NCI-H345 treated with DMSO at 0.1 percent for 48 hours (cell line): Measurements from ENCODE around the gene TP53BP1.

Experiments
- DNase-seq: peaks from one replicate; lab custom pipeline; 2025; ENCODE audit not compliant: unreplicated experiment; lab: John Stamatoyannopoulos, UW

The TP53BP1 gene

DNA sequence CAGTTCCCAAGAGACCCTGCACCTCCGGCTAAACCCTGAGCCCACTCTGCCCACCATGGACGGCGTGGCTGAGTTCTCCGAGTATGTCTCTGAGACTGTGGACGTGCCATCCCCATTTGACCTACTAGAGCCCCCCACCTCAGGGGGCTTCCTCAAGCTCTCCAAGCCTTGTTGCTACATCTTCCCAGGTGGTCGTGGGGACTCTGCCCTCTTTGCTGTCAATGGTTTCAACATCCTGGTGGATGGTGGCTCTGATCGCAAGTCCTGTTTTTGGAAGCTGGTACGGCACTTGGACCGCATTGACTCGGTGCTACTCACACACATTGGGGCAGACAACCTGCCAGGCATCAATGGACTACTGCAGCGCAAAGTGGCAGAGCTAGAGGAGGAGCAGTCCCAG is 28.5 kb upstream of the TP53BP1 start:
- no peak for DNase-seq

DNA sequence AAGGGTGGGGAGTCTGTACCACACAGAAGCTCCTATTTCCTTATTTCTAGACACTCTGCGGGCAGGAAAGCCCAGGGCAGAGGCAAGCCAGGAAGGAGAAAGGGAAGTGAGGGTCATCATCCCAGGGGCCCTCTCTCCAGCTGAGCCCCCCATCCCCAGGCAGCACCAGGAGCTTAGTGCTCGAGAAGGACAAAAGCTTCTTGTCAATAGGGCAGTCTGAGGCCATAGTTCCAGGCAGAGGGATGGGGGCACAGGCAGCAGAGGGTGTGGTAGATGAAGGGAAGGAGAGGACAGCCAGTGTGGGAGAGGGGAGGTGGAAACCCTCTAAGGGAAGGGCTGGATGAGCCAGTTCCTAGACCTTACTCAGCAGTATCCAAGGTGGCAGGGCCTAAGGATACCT is 27.2 kb upstream of the TP53BP1 start:
- DNase-seq, result no peak

DNA sequence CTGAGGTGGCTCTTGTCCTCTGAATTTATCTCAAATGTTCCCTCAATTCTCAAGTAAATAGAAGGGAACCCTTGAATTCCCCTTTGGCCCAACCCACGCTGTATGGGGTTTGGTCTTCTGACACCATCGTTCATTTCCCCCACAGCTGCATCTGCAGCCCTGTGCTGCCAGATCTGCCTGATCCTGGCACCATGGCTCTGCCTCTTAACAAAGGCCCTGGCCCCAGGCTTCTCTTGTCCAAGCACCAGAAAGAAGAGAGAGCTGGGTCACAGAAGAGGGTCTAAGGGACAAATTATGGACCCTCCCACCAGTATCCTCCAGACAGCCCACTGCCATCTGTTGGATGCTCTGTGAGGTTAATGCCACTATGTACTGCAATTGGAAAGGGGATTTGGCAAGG is 26.2 kb upstream of the TP53BP1 start:
- no peak for DNase-seq

DNA sequence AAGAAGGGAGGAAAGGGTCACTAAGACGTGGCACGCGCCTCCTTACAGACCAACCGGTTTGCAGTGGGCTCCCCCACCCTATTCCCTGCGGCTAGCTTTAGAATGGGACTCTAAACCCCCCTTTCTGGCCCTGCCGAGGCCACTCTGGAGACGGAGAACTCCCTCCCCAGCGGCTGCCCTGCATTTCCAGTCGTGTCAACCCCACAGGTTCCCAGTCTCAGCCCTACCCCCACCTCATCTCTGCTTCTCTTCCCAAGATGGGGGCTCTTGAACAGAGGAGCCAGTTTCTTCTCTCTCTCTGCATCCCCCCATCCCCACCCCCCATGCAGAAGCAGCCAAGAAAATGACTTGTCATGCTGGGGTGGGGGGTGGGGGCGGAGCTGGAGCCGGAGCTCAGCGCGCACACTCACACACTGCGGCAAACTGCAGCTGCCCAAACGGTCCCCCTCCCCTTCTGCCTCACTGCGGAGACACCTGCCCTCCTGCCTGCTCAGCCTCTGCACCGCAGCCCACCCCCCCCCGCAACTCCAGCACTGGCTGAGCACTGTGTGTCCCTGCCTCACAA is 25.3 kb upstream of the TP53BP1 start:
- DNase-seq, result peak; percentile 34

DNA sequence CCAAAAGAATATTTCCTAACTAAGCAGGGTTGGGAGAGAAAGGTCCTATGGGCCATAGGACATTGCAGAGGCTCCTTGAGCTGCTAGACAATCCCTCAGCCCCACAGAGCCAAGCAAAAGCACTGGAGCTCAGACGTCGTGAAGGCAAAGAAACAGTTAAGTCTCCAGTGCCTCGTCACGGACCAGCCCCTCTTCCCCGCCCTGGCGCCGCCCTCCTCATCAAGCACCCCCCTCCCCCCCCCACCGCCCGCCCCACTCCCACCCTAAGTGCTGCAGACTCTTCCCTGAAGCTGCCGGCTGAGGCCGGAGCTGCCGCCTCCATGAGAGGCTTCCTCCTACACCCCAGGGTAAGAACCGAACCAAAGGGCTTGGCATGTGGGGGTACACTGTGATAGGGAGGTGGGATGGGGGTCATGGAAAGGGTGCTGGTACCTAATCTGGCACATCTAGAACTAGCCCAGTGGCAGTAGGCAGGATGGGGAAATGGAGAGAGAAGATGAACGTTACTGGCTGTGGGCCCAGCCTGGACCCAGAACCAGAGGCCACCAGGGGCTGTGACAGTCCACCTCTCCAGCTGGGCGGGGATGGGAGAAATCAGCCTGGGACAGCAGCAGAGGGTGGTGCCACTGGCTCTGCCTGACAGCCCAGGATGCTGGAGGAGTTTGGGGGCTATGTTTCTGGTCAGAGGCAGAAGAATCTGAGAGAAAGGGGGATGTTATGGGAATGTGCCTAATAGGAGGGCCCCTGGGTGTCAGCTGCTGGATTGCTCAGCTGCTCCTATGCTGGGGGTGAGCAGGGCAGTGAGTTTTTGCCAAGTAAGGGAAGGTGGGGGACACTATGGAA is 24.6 kb upstream of the TP53BP1 start, which contains the start of gene MAP1A:
Gene MAP1A, plus strand, starts transcription at position 255 of the 843 bp plus-strand sequence. CDS start 3,866 bp downstream, outside the sequence.
- DNase-seq, result no peak

DNA sequence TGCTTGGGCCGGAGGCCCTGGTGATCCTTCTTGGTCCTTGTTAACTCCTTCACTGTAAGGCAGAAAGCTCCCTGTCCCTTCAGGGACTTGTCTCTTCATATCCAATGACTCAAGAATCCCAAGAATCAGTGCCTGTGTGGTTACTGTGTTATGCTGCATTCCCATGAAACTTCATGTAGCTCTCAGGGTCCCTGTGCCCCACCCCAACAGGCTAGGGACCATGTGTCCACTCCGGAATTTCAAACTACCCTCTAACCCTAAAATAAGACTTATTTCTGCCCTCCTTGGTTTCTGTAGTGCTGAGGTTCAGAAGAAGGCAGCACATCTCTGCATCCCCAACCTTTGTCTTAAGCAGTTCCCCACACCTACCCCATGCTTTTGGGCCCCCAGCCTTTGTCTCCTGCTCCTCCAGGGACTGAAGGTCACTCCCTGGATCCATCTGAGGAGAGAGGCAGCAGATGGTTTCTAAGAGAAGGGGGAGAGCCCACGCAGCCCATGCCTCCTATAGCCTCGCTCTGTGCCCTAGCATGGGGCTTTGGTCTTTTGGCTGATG is 23.9 kb upstream of the TP53BP1 start:
- no peak for DNase-seq

DNA sequence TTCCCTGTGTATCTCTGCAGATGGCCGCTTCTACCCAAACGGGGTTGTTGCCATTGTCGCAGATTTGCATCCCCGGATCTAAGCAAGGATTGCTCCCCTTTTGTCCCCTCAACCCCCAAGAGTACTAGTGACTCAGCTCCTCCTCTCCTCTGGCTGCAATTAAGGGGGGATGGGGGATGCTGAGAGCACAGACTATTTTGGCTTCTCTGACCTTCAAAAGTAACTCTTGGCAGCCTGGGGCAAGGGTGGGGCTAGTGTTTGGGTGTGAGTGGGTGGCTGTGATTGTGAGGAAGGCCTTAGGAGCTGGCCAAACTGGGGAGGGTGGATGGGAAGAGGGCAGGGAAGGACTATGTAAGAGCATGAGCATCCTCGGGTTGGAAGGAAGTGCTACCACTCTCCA is 23.2 kb upstream of the TP53BP1 start:
- DNase-seq, result no peak

DNA sequence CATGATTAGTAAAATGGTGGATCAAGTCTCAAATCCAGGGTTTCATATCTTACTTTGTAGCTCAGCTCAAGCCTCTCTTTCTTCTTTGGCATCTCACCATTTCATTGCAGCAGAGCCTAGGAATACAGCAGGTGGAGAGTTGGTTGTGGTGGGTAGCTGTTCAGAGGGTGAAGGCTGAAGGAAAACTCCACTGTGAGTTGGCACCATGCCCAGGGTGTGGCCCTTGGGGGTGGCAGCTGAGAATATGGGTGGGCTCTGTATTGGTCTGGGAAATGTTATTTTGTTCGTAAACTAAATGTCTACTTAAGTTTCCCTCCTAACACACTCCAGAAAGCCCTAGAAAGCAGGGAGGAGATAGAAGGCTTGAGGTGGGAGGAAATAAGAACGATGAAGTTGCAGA is 22.8 kb upstream of the TP53BP1 start:
- no peak for DNase-seq

DNA sequence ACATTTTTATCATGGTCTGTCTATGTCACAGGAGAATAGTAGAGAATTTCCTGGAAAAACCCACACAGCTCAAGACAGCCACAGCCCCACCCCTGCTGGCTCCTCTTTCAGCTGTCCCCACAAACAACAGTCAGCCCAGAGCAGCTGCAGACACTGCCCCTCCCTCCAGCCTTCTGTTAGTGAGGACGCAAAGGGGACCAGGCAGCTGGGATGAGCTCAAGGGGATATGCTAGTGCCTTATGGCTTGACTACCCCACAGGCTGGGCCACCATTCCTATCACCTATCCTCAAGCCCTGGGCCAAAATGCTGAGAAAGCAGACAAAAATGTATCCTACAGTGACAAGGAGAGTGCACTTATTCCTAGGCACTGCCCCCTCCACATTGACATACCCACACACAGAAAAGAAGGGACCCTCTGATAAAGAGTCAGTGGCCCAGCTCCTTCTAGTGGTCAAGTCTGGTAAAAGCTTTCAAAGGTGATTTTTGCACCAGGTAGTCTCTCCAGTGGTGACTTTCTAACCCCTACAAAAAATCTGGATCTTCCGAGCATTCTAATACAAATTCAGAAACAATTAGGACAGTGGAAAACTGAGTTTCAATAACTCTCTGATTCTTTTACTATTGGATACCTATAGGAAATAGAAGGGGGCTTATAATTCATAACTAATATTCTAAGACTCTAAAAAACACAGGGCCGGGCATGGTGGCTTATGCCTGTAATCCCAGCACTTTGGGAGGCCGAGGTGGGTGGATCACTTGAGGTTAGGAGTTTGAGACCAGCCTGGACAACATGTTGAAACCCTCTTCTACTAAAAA is 21.5 kb upstream of the TP53BP1 start:
- DNase-seq, result no peak

DNA sequence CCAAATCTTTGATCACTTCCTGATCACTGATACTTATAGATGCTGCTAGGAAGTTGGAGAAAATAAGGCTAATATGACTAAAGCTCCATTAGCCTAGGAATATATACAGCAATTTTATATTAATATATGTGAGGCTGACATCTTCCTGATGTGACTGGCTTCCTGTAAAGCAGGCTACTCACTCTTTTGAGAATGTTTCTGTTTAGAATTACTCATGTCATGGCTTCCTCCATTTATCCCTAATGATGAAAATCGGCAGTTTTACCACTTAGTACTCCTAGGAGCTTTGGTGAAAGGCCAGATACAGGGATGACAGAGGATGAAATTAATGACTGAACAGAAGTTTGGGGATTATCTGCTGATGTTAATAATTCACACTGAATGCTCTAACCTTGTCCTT is 20.6 kb upstream of the TP53BP1 start:
- DNase-seq, result no peak

DNA sequence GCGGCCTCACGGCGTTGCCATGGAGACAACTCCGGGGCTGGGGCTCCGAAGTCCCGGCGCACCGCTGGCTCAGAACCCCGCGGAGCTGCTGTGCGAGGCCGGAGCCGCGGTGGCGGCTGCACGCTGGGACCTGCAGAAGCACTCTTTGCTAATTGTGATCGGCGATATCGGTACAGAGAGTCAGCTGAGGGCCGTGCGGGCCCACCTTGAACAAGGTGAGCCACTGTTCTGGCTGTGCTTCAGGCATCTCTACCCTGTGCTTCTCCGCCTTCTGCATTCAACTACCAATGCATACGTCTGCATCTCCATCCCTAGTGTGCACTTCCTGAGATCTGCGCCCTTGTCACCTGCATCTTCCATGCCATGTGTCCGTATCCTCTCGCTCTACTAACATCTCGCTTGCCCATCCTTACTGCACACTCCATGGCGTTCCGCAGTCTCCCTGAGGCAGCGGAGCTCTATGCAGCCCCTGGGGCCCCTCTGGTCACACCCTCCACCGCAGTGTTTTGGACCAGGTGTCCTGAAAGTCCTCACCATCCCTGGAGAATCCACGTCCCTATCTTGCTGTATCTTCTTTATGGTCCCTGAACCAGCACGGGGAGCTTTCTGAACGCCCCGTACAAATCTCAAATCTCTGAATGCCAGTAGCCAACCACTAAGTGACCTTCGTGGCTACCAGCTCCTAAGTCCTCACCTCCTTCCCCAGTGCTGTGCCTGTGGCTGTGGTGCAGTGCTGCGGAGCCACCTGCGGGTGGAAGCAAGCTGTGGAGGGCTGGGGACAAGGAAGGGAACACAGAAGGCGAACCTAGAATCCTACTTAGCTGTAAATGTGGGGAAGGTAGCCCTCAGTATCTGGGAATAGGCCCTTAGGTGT is 18.3 kb upstream of the TP53BP1 start:
- no peak for DNase-seq

DNA sequence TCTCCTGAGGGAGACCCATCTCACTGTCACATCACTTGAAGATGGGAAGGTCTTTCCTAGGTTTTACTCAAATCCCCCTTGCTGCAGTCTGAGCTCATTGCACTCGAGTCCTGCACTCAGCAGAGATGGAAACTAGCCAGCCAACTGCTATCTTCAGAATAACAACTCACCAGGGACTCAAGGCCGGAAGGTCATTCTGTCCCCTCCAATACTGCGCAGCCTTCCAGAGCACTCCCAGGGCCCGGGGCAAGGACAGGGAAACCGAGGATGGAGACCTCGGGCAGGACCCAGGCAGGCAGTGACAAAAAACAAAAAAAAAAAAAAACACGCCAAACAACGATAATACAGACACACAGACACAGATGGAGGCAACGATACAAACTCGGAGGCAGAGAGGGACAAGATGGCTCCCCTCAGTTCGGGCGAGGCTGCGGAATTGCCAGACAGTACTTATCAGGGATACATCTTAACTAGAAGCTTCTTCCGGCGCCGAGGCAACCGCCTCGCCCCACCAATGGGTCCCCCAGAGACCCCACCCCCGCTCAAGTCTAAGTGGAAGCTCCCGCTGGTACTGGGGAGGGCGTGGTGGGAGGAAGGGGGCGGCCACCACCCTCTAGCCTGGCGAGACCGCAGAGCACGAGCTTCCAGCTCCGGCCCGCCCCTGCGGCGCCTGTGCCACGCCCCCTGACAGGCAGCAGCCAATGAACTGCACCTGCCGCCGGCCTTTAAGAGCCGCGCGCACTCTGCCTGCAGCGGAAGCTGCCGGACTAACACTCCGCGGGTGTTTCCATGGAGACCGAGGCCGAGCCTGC is 17.4 kb upstream of the TP53BP1 start:
- DNase-seq, result peak; percentile 92

DNA sequence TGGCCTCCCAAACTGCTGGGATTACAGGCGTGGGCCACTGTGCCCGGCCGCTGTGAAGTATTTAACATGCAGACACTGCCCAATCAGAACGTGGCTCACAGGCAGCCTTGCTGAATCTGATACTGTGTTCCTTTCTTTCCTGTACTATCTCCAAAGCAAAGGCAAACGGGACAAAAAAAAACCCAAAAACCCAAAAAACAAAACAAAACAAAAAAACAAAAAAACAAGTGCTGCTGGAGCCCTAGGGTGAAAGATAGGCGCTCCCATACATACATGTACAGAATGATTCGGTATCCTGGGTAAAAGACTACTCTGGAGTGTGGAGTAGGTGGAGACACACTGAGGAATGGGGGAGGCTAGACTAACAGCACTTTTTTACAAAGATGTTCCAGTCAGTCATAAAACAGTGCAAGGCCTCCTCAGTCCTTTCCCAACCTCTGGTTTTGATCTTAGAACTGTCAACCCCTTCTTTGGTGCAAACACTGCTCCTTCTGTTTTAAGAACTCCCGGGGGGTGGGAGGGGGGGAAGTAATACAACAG is 16.8 kb upstream of the TP53BP1 start:
- DNase-seq, result no peak

DNA sequence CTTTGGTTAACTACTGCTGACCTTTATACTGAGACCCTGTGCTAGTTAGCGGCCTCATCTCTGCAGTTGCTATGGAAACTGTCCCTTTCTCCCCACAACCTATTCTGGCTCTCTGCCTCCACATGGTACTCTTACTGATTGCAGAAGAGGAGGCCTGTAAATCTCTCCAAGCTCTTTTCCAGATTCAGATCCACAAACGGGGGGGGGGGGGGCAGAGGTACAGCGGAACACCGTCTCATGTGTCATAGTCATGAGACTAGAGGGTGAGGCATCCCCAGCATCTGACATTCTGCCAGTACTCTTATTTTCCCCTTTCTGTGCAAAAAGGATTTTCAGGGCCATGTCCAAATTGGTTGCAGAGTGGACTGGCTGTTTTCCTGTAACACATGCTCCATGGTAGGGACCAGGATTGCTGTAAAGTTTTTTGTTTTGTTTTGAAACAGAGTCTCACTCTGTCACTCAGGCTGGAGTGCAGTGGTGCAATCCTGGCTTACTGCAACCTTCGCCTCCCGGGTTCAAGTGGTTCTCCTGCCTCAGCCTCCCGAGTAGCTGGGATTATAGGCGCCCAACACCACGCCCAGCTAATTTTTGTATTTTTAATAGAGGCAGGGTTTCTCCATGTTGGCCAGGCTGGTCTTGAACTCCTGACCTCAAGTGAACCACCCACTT is 16.2 kb upstream of the TP53BP1 start:
- DNase-seq, result no peak

DNA sequence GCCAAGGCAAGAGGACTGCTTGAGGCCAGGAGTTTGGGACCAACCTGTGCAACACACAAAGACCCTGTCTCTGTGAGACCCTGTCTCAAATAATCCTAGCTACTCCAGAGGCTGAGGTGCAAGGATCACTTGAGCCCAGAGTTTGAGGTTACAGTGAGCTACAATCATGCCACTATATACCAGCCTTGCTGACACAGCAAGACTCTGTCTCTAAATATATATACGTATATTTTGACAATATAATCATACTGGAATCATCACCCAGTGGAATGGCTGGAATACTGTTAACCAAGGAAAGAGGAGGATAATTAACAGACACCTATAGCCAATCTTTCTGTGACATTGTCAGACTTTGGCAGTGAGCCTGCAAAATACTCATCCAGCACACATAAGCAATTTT is 15.5 kb upstream of the TP53BP1 start:
- DNase-seq, result no peak

DNA sequence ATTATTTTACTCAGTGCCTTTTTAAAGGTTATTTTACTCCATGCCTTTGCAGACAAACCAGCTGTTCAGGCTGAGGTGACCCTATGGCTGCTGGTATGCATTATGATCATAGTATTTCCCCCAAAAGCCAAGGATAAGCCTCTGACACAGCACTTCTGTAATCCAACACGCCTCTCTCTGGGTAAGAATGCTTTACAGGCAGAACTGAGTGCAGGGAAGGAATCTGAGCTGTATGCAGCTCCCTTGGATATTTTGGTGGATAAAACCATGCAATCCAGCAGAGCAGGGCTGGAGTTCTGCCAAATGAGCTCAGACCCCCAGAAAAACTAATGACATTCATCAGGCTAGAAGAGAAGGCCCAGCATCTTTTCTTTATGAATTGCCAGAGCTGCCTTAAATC is 12.8 kb upstream of the TP53BP1 start:
- DNase-seq, result no peak

DNA sequence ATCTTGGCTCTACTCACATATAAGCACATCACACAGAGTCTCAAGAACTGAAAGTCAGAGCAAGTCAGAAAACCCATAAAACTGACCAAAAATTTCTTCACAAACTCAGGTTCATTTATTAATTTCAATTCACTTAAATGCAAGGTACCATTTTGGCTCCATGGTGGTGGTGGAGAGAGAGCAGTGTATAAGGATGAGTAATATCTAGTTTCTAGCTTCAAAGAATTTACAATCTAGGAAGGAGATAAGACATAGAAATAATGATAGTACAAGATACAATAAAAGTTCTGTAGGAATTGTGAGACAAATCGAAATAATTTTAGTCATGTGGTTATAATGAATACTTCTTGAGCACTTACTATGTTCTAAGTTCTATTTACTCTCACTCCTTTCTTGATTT is 6.7 kb upstream of the TP53BP1 start:
- DNase-seq, result no peak

DNA sequence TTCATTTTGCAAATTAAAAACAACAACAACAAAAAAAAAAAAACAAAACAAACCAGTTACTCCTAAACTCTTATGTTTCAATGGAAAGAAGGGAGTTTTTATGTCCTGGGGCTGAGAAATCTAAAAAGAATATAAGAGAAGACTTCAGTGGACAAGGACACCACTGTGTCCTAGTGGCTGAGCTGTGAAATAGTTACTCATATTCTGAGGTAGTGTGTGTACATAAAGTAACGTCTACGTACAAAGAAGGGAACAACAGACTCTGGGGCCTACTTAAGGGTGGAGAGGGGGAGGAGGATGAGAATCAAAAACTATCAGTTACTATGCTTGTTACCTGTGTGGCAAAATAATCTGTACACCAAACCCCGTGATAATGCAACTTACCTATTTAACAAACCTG is 6.0 kb upstream of the TP53BP1 start:
- DNase-seq, result no peak
